HepG2 (cell line): ENCODE measurements around the gene SULT2B1. TPM values are rescaled to one million over a fixed set of nuclear protein-coding genes. Genes with fewer than 3 reads are reported as not detected.

ENCODE experiments used
- HBP1 ChIP-seq: IDR thresholded peaks from 2 replicates; pipeline ENCODE4 v1.6.1; 2016; ENCODE audit warnings: low read depth, control low read depth
- HMGXB4 ChIP-seq, 2 experiments: sonication (generic) in 1 of 2; formaldehyde crosslinking in 1 of 2; IDR thresholded peaks; 2 replicates each; pipeline versions ENCODE4 v1.4.0 to v1.6.1; 2018 to 2020; ENCODE audit warnings: missing genetic modification reagents in 2 of 2, borderline replicate concordance in 1 of 2, low read depth in 1 of 2, mild to moderate bottlenecking in 1 of 2, missing biosample characterization in 1 of 2
- HNRNPK ChIP-seq: fragments of 200-400 bp; formaldehyde crosslinking; IDR thresholded peaks from 2 replicates; pipeline ENCODE4 v1.6.1; 2018; ENCODE audit warnings: low read length, low read depth, moderate library complexity, mild to moderate bottlenecking; ENCODE audit not compliant: poor library complexity, severe bottlenecking
- HNRNPLL ChIP-seq: fragments of 200-400 bp; formaldehyde crosslinking; IDR thresholded peaks from 2 replicates; pipeline ENCODE4 v1.6.1; 2017; ENCODE audit warnings: mild to moderate bottlenecking, low read depth, low read length; ENCODE audit not compliant: poor library complexity, severe bottlenecking
- KDM3A ChIP-seq: IDR thresholded peaks from 2 replicates; pipeline ENCODE4 v1.6.1; 2018; ENCODE audit warnings: low read depth, missing compliant biosample characterization
- MATR3 ChIP-seq: sonication (generic); formaldehyde crosslinking; IDR thresholded peaks from 2 replicates; pipeline ENCODE4 v1.4.0; 2020; ENCODE audit warnings: missing genetic modification reagents
- MAX ChIP-seq: IDR thresholded peaks from 2 replicates; pipeline ENCODE4 v1.6.1; 2012; ENCODE audit warnings: inconsistent platforms
- NFATC3 ChIP-seq: sonication (generic); formaldehyde crosslinking; IDR thresholded peaks from 2 replicates; pipeline ENCODE4 v1.5.1; 2020; ENCODE audit warnings: mild to moderate bottlenecking, missing genetic modification reagents
- PITX1 ChIP-seq: sonication (generic); formaldehyde crosslinking; IDR thresholded peaks from 2 replicates; pipeline ENCODE4 v1.5.1; 2020; ENCODE audit warnings: mild to moderate bottlenecking, missing genetic modification reagents
- POLR2AphosphoS2 ChIP-seq: IDR thresholded peaks from 2 replicates; pipeline ENCODE4 v1.6.1; 2011; ENCODE audit warnings: low read depth, low read length, improper control_type of control experiment
- RCOR2 ChIP-seq: IDR thresholded peaks from 2 replicates; pipeline ENCODE4 v1.6.1; 2016; ENCODE audit warnings: missing biosample characterization, missing genetic modification reagents
- SP1 ChIP-seq, 2 experiments: fragments of 450-650 bp in 1 of 2; sonication (generic) in 1 of 2; formaldehyde crosslinking in 1 of 2; IDR thresholded peaks; 2 replicates each; pipeline versions ENCODE4 v1.4.0 to v1.6.1; 2016 to 2020; ENCODE audit warnings: missing genetic modification reagents in 1 of 2
- SUZ12 ChIP-seq: fragments of 150-350 bp; IDR thresholded peaks from 2 replicates; pipeline ENCODE4 v1.6.1; 2014; ENCODE audit warnings: low read depth, low read length
- ZBTB7A ChIP-seq: sonication (generic); formaldehyde crosslinking; IDR thresholded peaks from 2 replicates; pipeline ENCODE4 v1.8.0; 2022; ENCODE audit warnings: mild to moderate bottlenecking, missing genetic modification reagents
- ZC3H13 ChIP-seq: sonication (generic); formaldehyde crosslinking; IDR thresholded peaks from 2 replicates; pipeline ENCODE4 v1.8.1; 2023; ENCODE audit warnings: mild to moderate bottlenecking, missing genetic modification reagents, moderate library complexity
- ZFP91 ChIP-seq: sonication (generic); formaldehyde crosslinking; IDR thresholded peaks from 2 replicates; pipeline ENCODE4 v1.9.0; 2022; ENCODE audit warnings: missing genetic modification reagents, mild to moderate bottlenecking, borderline replicate concordance
- ZMAT3 ChIP-seq: sonication (generic); formaldehyde crosslinking; conservative IDR thresholded peaks from 2 replicates; pipeline ENCODE4 v1.7.0; 2021; ENCODE audit warnings: missing genetic modification reagents
- ZNF317 ChIP-seq: sonication (generic); formaldehyde crosslinking; IDR thresholded peaks from 2 replicates; pipeline ENCODE4 v1.5.0; 2020; ENCODE audit warnings: mild to moderate bottlenecking, missing genetic modification reagents
- ZNF331 ChIP-seq: sonication (generic); formaldehyde crosslinking; IDR thresholded peaks from 2 replicates; pipeline ENCODE4 v1.4.0; 2020; ENCODE audit warnings: missing genetic modification reagents
- ZNF350 ChIP-seq: sonication (generic); formaldehyde crosslinking; IDR thresholded peaks from 2 replicates; pipeline ENCODE4 v1.4.0; 2020; ENCODE audit warnings: mild to moderate bottlenecking, low read depth, missing genetic modification reagents, borderline replicate concordance
- ZNF607 ChIP-seq: sonication (generic); formaldehyde crosslinking; IDR thresholded peaks from 2 replicates; pipeline ENCODE4 v1.5.1; 2020; ENCODE audit warnings: missing genetic modification reagents, mild to moderate bottlenecking, borderline replicate concordance
- ZNF83 ChIP-seq: sonication (generic); formaldehyde crosslinking; IDR thresholded peaks from 2 replicates; pipeline ENCODE4 v1.4.0; 2020; ENCODE audit warnings: missing genetic modification reagents, mild to moderate bottlenecking, borderline replicate concordance
- ZSCAN9 ChIP-seq: IDR thresholded peaks from 2 replicates; pipeline ENCODE4 v1.6.1; 2016; ENCODE audit warnings: borderline replicate concordance
- ZZZ3 ChIP-seq: sonication (generic); formaldehyde crosslinking; IDR thresholded peaks from 2 replicates; pipeline ENCODE4 v1.4.0; 2020; ENCODE audit warnings: missing genetic modification reagents, mild to moderate bottlenecking, borderline replicate concordance
- polyA plus RNA-seq, 8 experiments: library from polyadenylated mRNA; depleted of rRNA in 3 of 8; stranded (reverse) in 7 of 8; unstranded in 1 of 8; fragments of >200 nt; fragmentation: Illumina TruSeq in 4 of 8; extraction: Trizol in 4 of 8; gene quantifications; 2 replicates each; pipeline versions ENCODE4 v1.2.1 to v1.2.3, GENCODE V29; 2011 to 2016; ENCODE audit warnings: low read depth in 4 of 8, missing spikeins in 1 of 8, mixed read lengths in 1 of 8; ENCODE audit not compliant: insufficient read depth in 1 of 8
- total RNA-seq, 5 experiments: library from RNA; depleted of rRNA; stranded (reverse); fragments of >200 nt; fragmentation: Illumina TruSeq; extraction: Trizol; gene quantifications; 2 replicates each; pipeline ENCODE4 v1.2.3, GENCODE V29; 2016; ENCODE audit warnings: low read depth in 1 of 5

Gene SULT2B1
- total and polyA plus RNA-seq, 2 of the 13 experiments (the other 11 are each of a cell fraction or from before 2014, with no cell fraction given), result 0.13 TPM; not detected in 1

DNA sequence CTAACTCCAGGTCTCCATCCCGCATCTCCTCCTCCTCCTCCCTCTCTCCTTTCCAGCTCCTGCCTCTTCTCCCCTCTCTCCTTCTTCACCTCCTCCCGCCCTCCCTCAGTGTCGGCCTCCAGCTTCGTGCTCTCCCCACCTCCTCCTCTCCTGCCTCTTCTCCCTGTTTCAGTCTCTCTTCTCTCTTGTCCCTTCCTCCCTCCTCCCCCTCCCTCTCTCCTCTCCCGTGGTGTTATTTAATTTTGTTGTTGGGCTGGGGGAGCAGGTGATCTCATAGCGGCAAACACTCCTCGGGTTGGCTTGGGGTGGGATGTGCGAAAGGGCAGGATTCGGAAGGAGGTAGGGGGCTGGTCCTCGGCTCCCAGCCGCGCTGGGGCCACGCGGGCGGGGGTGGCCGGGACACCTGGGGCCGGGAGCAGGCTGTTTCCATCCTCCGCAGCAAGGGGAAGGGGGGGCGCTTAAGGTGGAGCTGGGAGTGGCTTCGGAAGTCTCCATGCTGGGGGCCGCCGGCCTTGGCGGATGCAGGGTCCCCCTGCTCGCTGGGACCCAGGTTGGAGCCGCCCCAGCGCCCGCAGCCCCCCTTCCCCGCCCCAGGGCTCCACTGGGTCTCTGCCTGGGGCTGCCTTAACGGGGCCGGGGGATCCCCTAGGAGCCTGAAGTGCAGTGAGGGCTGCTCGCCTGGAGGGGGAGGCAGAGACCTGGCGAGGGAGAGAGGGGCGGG, 94.2 kb downstream of the SULT2B1 start, which contains the start of gene CA11 (continued):
- TF ChIP-seq ZSCAN9 (CRISPR knock-in tag), result no peak
- no peak for TF ChIP-seq ZZZ3 (CRISPR knock-in tag)
- TF ChIP-seq PITX1 (CRISPR knock-in tag), result peak; percentile 20; the same call in 1 of the 2 replicates
- TF ChIP-seq HNRNPK, result peak; percentile 14
- TF ChIP-seq ZNF83 (CRISPR knock-in tag), result 0 out of 2 replicates have a peak, but pooled peaks have one; percentile 48
- TF ChIP-seq POLR2AphosphoS2, result no peak
- 0 out of 2 replicates have a peak, but pooled peaks have one; percentile 14 for TF ChIP-seq ZC3H13 (CRISPR knock-in tag)
- TF ChIP-seq MAX, result peak; percentile 69
- 0 out of 2 replicates have a peak, but pooled peaks have one; percentile 60 for TF ChIP-seq HBP1
- TF ChIP-seq NFATC3 (CRISPR knock-in tag), result peak; percentile 56; the same call in 1 of the 2 replicates
- TF ChIP-seq MATR3, result no peak
- TF ChIP-seq ZNF350 (CRISPR knock-in tag), result 0 out of 2 replicates have a peak, but pooled peaks have one; percentile 35
- peak; percentile 62; the same call in 1 of the 2 replicates for TF ChIP-seq ZFP91 (CRISPR knock-in tag)
- TF ChIP-seq ZNF607 (CRISPR knock-in tag), result 0 out of 2 replicates have a peak, but pooled peaks have one; percentile 39
- 0 out of 2 replicates have a peak, but pooled peaks have one; percentile 28 for TF ChIP-seq ZNF331 (CRISPR knock-in tag)
- TF ChIP-seq ZMAT3 (CRISPR knock-in tag), result no peak
- 0 out of 2 replicates have a peak, but pooled peaks have one; percentile 32 for TF ChIP-seq RCOR2 (CRISPR knock-in tag)
- peak; percentile 53 to 70; a peak in 1 of 4 replicates for TF ChIP-seq HMGXB4 (CRISPR knock-in tag; IDR thresholded peaks at IDR 0.05; ENCODE audit: borderline replicate concordance in 1 of 2, low read depth in 1 of 2)
- peak; percentile 46 for TF ChIP-seq HNRNPLL
- TF ChIP-seq KDM3A (CRISPR knock-in tag), result peak; percentile 93; the same call in 1 of the 2 replicates
- TF ChIP-seq ZNF317 (CRISPR knock-in tag), result 0 out of 2 replicates have a peak, but pooled peaks have one; percentile 21
- peak; percentile 21; the same call in 1 of the 2 replicates for TF ChIP-seq ZBTB7A
- no peak for TF ChIP-seq SP1 (IDR thresholded peaks at IDR 0.05)
- peak; percentile 80 for TF ChIP-seq SP1 (CRISPR knock-in tag; IDR thresholded peaks at IDR 0.05)
- TF ChIP-seq SUZ12, result no peak
